ENCODE results near the gene KEAP1.
"Not testable (repeated sequence)": the region's sequence is repeated elsewhere in the genome, so short reads cannot be mapped to it uniquely, and the experiment has no call there.

KEAP1 gene

GRCh38 chr19:10543059-10543419, 39.9 kb upstream of the KEAP1 start:
- H3K4me3 ChIP-seq = peak overlapping the region; percentile 85 to 92
- H3K36me3 ChIP-seq = peaks cover 0 to 23% (median 6%) of the 10 kb centered on the region in 3 donors
- DNase-seq = no peak
- H3K27ac ChIP-seq = peak overlapping the region; percentile 89 to 90
- H3K27me3 ChIP-seq = no peaks in the 10 kb centered on the region
- H3K4me1 ChIP-seq = peaks cover 0 to 25% (median 18%) of the 10 kb centered on the region in 4 donors
- TF ChIP-seq CTCF (IDR thresholded peaks at IDR 0.05) = no peak
- intact Hi-C loops (cut with DNase I; ENCODE audit: low total_unique reads) = no loop called here
- no peaks in the 10 kb centered on the region for H3K9me3 ChIP-seq

GRCh38 chr19:10539016-10539415, 35.9 kb upstream of the KEAP1 start:
- H3K36me3 ChIP-seq; intact Hi-C loops (cut with DNase I; ENCODE audit: low total_unique reads); H3K4me1 ChIP-seq: not testable (repeated sequence)

GRCh38 chr19:10538204-10538983, 35.2 kb upstream of the KEAP1 start:
- DNase-seq = no peak
- Histone ChIP-seq H3K27ac (no peak overlapping the region), H3K36me3 (no peaks in the 10 kb centered on the region), H3K4me1 (peaks cover 0 to 12% (median 7%) of the 10 kb centered on the region in 4 donors), H3K9me3 (no peaks in the 10 kb centered on the region), H3K27me3 (no peaks in the 10 kb centered on the region), H3K4me3 (no peak overlapping the region)
- intact Hi-C loops (cut with DNase I; ENCODE audit: low total_unique reads) = no loop called here
- no peak for TF ChIP-seq CTCF (IDR thresholded peaks at IDR 0.05)

More at GRCh38 chr19:10539016-10539415, 35.9 kb upstream of the KEAP1 start:
- H3K4me3 ChIP-seq, H3K27me3 ChIP-seq, DNase-seq, H3K27ac ChIP-seq, H3K9me3 ChIP-seq: not testable (repeated sequence)

GRCh38 chr19:10537668-10538067, 34.5 kb upstream of the KEAP1 start:
- Histone ChIP-seq H3K4me1 (peaks cover 0 to 12% (median 3%) of the 10 kb centered on the region in 4 donors), H3K36me3 (no peaks in the 10 kb centered on the region), H3K27me3 (no peaks in the 10 kb centered on the region), H3K4me3 (no peak overlapping the region), H3K27ac (no peak overlapping the region), H3K9me3 (no peaks in the 10 kb centered on the region)
- intact Hi-C loops (cut with DNase I; ENCODE audit: low total_unique reads) = no loop called here
- TF ChIP-seq CTCF (IDR thresholded peaks at IDR 0.05) = no peak
- DNase-seq = no peak

DNA sequence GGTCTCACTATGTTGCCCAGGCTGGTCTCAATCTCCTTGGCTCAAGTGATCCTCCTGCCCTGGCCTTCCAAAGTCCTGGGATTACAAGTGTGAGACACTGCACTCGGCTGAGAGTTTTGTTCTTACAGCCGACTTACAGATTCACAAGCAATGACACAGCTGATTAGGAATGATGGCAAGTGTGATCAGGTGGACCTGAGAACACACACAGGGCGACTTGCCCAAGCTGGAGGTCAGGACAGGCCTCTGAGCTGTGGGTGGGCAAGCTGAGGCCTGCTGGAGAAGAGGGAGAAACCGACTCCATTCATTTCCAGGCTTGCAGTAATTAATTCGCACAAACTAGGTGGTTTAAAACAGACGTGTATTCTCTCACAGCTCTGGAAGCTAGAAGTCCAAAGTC, 32.5 kb upstream of the KEAP1 start:
- intact Hi-C loops (cut with DNase I; ENCODE audit: low total_unique reads) = no loop called here

More for the DNA sequence above, 32.5 kb upstream of the KEAP1 start:
- Histone ChIP-seq H3K4me1 (peaks cover 0 to 12% (median 3%) of the 10 kb centered on the region in 4 donors), H3K4me3 (no peak overlapping the region), H3K27ac (no peak overlapping the region), H3K9me3 (no peaks in the 10 kb centered on the region), H3K27me3 (no peaks in the 10 kb centered on the region), H3K36me3 (no peaks in the 10 kb centered on the region)
- TF ChIP-seq CTCF (IDR thresholded peaks at IDR 0.05) = no peak
- no peak for DNase-seq
